ENCODE data around the gene PGAP6.
A peak's percentile ranks its signal among the peaks of the same experiment; 100 is the strongest.
"Not testable (repeated sequence)": the region's sequence is repeated elsewhere in the genome, so short reads cannot be mapped to it uniquely, and the experiment has no call there.

The PGAP6 gene

GRCh38 chr16:356741-357140 is 25.0 kb downstream of the PGAP6 start:
- H3K27ac Mint-ChIP-seq, result no peak overlapping the region
- H3K27me3 Mint-ChIP-seq, result no peaks in the 10 kb centered on the region
- peaks cover 18% of the 10 kb centered on the region for H3K4me1 Mint-ChIP-seq
- no peaks in the 10 kb centered on the region for H3K36me3 Mint-ChIP-seq (ENCODE audit: low read depth)
- H3K4me3 Mint-ChIP-seq, result no peak overlapping the region
- ATAC-seq, result no peak
- no peak for DNase-seq
- no peaks in the 10 kb centered on the region for H3K9me3 Mint-ChIP-seq

- Mint-ChIP-seq H3K36me3 (ENCODE audit: low read depth) (peaks cover 4% of the 10 kb centered on the region), H3K4me3 (no peak overlapping the region), H3K9me3 (no peaks in the 10 kb centered on the region), H3K27ac (no peak overlapping the region), H3K27me3 (no peaks in the 10 kb centered on the region), H3K4me1 (peaks cover 29% of the 10 kb centered on the region)
- DNase-seq (no peak), ATAC-seq (no peak)
Measured at GRCh38 chr16:354971-355461, 26.8 kb downstream of the PGAP6 start.

GRCh38 chr16:354291-354881 is 27.4 kb downstream of the PGAP6 start:
- Mint-ChIP-seq H3K36me3 (ENCODE audit: low read depth) (peaks cover 4% of the 10 kb centered on the region), H3K27ac (no peak overlapping the region), H3K4me1 (peaks cover 36% of the 10 kb centered on the region), H3K27me3 (no peaks in the 10 kb centered on the region), H3K9me3 (no peaks in the 10 kb centered on the region), H3K4me3 (peak overlapping the region; percentile 36)
- ATAC-seq, result no peak
- no peak for DNase-seq

DNA sequence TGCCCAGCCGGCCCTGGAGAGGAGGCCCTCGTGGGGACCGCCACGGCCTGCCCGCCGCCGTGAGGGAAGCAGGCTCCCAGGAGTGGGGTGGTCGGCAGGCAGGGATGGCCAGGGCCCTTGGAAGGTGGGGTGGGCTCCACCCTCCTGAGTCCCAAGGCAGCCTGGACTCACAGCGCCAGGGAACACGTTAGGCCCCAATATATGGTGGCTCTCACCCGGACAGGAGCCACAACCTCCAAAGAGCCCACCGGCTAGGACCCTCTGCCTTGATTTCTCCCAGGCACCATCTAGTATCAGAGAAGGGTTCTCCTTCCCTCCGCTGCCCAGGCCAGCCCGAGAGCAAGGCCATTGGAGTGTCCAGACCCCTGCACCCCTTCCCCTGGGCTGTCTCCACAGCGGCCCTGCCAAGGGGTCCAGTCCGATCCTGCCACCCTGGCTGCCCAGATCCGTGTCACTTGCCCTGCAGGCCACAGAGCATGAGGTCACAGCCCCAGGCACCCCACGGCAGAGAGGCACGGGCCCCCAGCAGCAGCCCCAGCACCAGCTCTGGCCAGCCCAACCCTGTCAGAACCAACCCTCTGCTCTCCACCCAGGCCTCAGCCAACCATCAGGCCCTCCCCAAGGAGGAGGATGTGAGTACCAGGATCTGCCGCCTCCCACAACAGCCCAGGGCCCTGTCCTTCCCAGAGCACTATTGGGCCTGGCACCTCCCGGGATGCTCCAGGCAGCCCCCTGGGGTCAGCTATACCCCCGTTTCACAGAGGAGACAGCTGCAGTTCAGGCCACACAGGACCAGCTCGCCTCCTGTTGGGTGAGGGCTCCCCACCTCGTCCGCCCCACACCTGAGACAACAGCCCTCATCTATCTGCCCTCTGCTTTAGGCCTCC is 28.1 kb downstream of the PGAP6 start:
- ATAC-seq (no peak), DNase-seq (no peak)
- Mint-ChIP-seq H3K4me3 (peak overlapping the region; percentile 36), H3K9me3 (no peaks in the 10 kb centered on the region), H3K4me1 (peaks cover 42% of the 10 kb centered on the region), H3K27ac (no peak overlapping the region), H3K27me3 (no peaks in the 10 kb centered on the region), H3K36me3 (ENCODE audit: low read depth) (peaks cover 4% of the 10 kb centered on the region)

GRCh38 chr16:352547-353403 is 29.0 kb downstream of the PGAP6 start, which contains the start of gene AXIN1:
Gene AXIN1, minus strand, starts transcription at chr16:352723. Its CDS starts 5,698 bp downstream, at chr16:347025.
- Mint-ChIP-seq H3K27me3 (no peaks in the 10 kb centered on the region), H3K4me1 (peaks cover 51% of the 10 kb centered on the region), H3K9me3 (no peaks in the 10 kb centered on the region), H3K36me3 (ENCODE audit: low read depth) (peaks cover 4% of the 10 kb centered on the region), H3K27ac (peak within 1 kb of the TSS; percentile 74), H3K4me3 (peak within 1 kb of the TSS; percentile 81)
- DNase-seq (peak; percentile 100), ATAC-seq (peak; percentile 63)

DNA sequence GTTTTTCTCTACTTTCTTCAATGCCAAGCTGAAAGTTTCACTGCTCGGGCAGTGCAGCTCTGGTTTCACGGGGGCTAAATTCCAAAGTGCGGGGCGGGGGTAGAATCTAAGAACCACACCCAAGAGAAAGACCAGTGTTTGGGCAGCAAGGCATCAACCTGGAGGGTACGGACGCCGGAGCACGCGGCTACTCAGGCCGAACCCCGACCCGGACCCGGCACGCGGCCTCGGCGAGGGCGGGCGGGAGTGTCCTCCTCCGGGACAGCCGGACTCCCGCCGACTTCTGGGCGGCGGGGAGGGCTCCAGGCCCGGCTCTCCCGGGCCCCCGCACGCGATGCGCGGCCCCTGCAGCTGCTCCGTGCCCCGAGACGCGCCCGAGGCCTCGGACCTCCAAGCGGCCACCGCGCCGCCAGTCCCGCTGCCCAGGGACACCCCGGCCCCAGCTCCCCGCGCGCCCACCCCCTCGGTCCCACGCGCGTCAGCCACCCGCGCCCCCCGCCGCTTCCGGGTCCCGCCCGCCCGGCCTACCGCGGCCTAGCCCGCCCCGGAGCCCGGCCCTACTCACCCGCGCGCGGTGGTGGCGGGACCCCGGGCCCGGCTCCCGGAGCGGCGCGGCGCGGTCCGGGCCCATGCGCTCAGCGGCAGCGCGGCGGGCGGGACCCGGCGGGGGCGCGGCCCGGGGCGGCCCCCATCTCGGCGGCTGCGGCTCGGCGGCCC is 29.8 kb downstream of the PGAP6 start:
- Mint-ChIP-seq H3K27ac (peak overlapping the region; percentile 74), H3K9me3 (no peaks in the 10 kb centered on the region), H3K4me3 (peak overlapping the region; percentile 81), H3K27me3 (no peaks in the 10 kb centered on the region), H3K36me3 (ENCODE audit: low read depth) (peaks cover 6% of the 10 kb centered on the region), H3K4me1 (peaks cover 59% of the 10 kb centered on the region)
- DNase-seq (no peak), ATAC-seq (peak; percentile 15)

GRCh38 chr16:350203-350602 is 31.6 kb downstream of the PGAP6 start:
- ATAC-seq (no peak), DNase-seq (no peak)
- Mint-ChIP-seq H3K9me3 (no peaks in the 10 kb centered on the region), H3K4me3 (peak overlapping the region; percentile 81), H3K4me1 (peaks cover 69% of the 10 kb centered on the region), H3K27me3 (no peaks in the 10 kb centered on the region), H3K27ac (no peak overlapping the region), H3K36me3 (ENCODE audit: low read depth) (peaks cover 19% of the 10 kb centered on the region)

- H3K4me1 Mint-ChIP-seq, result peaks cover 70% of the 10 kb centered on the region
- no peaks in the 10 kb centered on the region for H3K27me3 Mint-ChIP-seq
- H3K9me3 Mint-ChIP-seq, result no peaks in the 10 kb centered on the region
- peak; percentile 36 for DNase-seq
- H3K4me3 Mint-ChIP-seq, result peak overlapping the region; percentile 81
- H3K27ac Mint-ChIP-seq, result peak overlapping the region; percentile 69
- peak; percentile 60 for ATAC-seq
- peaks cover 21% of the 10 kb centered on the region for H3K36me3 Mint-ChIP-seq (ENCODE audit: low read depth)
Measured at GRCh38 chr16:349211-349610, 32.6 kb downstream of the PGAP6 start.

DNA sequence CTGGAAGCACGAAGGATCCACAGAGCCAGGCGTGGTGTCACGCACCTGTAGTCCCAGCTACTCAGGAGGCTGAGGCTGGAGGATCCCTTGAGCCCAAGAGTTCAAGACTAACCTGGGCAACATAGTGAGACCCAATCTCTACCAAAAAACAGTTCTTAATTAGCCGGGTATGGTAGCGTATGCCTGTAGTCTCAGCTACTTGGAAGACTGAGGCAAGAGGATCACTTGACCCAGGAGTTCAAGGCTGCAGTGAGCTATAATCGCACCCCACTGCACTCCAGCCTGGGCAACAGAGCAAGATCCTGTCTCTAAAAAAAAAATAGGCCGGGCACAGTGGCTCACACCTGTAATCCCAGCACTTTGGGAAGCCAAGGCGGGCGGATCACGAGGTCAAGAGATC is 33.3 kb downstream of the PGAP6 start:
- H3K9me3 Mint-ChIP-seq, H3K27me3 Mint-ChIP-seq, H3K4me3 Mint-ChIP-seq, DNase-seq, ATAC-seq, H3K27ac Mint-ChIP-seq: not testable (repeated sequence)
- Mint-ChIP-seq H3K4me1 (peaks cover 71% of the 10 kb centered on the region), H3K36me3 (ENCODE audit: low read depth) (peaks cover 21% of the 10 kb centered on the region)

DNA sequence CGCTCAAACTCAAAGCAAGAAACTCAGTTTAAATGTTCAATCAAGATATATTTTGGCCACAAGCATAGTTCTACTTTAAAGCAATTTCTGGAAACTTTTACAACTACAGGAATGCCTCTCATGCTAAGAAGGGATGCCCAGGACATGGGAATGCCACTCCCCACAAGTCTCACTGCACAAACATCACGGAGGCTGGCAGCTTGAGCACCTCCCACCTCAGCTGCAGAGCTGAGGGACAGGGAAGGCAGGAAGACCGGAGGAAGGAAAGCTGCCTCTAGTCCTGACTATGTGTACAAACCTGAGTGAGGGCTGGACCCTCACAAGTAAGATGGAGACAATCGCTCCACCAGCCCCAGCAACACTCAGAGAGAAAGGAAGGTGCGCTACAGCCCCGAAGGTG is 34.6 kb downstream of the PGAP6 start:
- Mint-ChIP-seq H3K27ac (no peak overlapping the region), H3K27me3 (no peaks in the 10 kb centered on the region), H3K4me3 (no peak overlapping the region), H3K9me3 (no peaks in the 10 kb centered on the region), H3K4me1 (peaks cover 82% of the 10 kb centered on the region), H3K36me3 (ENCODE audit: low read depth) (peaks cover 25% of the 10 kb centered on the region)
- no peak for DNase-seq
- ATAC-seq, result no peak

DNA sequence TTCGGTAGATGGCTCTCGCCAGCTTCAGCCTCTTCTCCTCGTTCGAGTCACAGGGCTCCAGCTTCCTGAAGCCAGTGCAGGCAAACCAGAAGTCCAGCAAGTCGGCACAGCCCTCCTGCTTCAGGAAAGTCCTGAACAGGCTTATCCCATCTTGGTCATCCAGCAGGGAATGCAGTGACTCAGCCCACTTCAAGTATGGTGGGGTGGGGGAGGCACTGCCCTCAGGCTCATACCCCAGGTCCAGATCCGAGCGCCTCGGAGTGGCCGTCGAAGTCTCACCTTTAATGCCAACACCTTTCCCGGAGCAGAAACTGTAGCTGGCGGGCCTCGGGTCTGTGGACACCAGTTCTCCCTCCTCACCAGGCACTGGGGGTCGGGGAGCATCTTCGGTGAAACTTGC is 35.2 kb downstream of the PGAP6 start:
- Mint-ChIP-seq H3K4me3 (no peak overlapping the region), H3K4me1 (peaks cover 87% of the 10 kb centered on the region), H3K27me3 (no peaks in the 10 kb centered on the region), H3K9me3 (no peaks in the 10 kb centered on the region), H3K36me3 (ENCODE audit: low read depth) (peaks cover 28% of the 10 kb centered on the region), H3K27ac (no peak overlapping the region)
- DNase-seq, result no peak
- ATAC-seq, result no peak

- Mint-ChIP-seq H3K27ac (no peak overlapping the region), H3K4me1 (peaks cover 84% of the 10 kb centered on the region), H3K36me3 (ENCODE audit: low read depth) (peaks cover 28% of the 10 kb centered on the region), H3K27me3 (no peaks in the 10 kb centered on the region), H3K4me3 (no peak overlapping the region), H3K9me3 (no peaks in the 10 kb centered on the region)
- DNase-seq (no peak), ATAC-seq (no peak)
Measured at GRCh38 chr16:345772-346171, 36.0 kb downstream of the PGAP6 start.

DNA sequence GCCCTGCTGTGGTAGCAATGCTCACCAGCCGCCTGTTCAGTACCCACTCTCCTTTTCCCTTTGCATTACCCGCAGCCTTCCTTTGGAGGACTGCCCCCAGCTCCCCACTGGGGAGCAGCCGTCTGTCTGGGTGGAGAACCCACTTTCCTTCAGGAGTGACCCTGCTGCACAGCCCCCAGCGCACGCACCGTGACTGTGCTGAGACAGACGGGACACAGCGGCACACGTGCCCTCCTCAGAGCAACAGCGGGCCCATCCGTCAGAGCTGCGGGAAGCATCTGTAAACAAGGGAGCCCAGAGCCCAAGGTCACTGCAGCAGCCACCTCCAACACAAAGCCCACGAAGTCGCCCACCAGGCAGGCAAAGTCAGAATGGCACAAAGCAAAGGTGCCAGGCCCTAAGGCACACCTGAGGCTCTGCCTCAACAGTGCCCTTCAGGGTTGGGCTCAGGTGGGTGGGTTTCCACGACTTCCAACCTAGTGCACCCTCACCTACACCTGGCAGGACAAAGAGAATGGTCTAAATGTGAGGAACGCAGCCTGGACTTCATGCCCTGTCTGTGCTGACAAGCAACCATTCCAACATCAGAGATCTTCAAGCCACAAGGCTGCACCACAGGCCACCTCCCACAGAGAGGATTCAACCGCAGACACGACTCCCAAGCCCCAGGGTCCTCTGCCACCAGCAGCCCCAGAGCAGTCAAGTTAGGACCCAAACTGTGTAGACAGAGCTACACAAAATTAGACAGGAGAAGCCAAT is 39.1 kb downstream of the PGAP6 start:
- ATAC-seq, result no peak
- Mint-ChIP-seq H3K4me3 (no peak overlapping the region), H3K4me1 (peaks cover 79% of the 10 kb centered on the region), H3K9me3 (no peaks in the 10 kb centered on the region), H3K36me3 (ENCODE audit: low read depth) (peaks cover 28% of the 10 kb centered on the region), H3K27ac (peak overlapping the region; percentile 55), H3K27me3 (no peaks in the 10 kb centered on the region)
- DNase-seq, result no peak

Data from activated naive CD8-positive, alpha-beta T cell treated with anti-CD3 and anti-CD28 coated beads, Interleukin-2, amount 50 U/mL, for 24 hours (primary cell).